Activated CD8-positive, alpha-beta memory T cell treated with anti-CD3 and anti-CD28 coated beads, Interleukin-2, amount 10 ng/mL, durations not matched to agents 7 days and 5 days (primary cell): ENCODE data around the gene ZKSCAN7. TPM values are rescaled to one million over a fixed set of nuclear protein-coding genes. Genes with fewer than 3 reads are reported as not detected.
A peak's percentile ranks its signal among the peaks of the same experiment; 100 is the strongest.

Source experiments
- ATAC-seq: fragments of 150-1000 bp; cut with Tn5 transposase; one replicate; pipeline ENCODE4 v1.10.0; 2021; ENCODE audit warnings: moderate library complexity
- CTCF ChIA-PET: fragments of 350-600 bp; sonication (Branson Sonifier 250); formaldehyde crosslinking; loops from one replicate; lab custom pipeline; 2021; ENCODE audit warnings: antibody characterized with exemption; lab: Charles Lee
- DNase-seq: peaks from one replicate; pipeline ENCODE4 v3.0.0-alpha.2; 2020
- H3K27ac Mint-ChIP-seq: one replicate; pipeline ENCODE4 v1.8.0; 2021; ENCODE audit warnings: mild to moderate bottlenecking, mixed read lengths
- H3K27me3 Mint-ChIP-seq: one replicate; pipeline ENCODE4 v1.8.0; 2021; ENCODE audit warnings: mixed read lengths
- H3K36me3 Mint-ChIP-seq: one replicate; pipeline ENCODE4 v1.8.0; 2021; ENCODE audit warnings: mild to moderate bottlenecking, mixed read lengths
- H3K4me1 Mint-ChIP-seq: one replicate; pipeline ENCODE4 v1.8.0; 2021; ENCODE audit warnings: mixed read lengths
- H3K4me3 Mint-ChIP-seq: one replicate; pipeline ENCODE4 v1.8.0; 2021; ENCODE audit warnings: mild to moderate bottlenecking, moderate library complexity, mixed read lengths
- H3K9me3 Mint-ChIP-seq: one replicate; pipeline ENCODE4 v1.8.0; 2022; ENCODE audit warnings: low read depth, mixed read lengths
- total RNA-seq, 2 experiments: library from RNA; stranded (reverse); gene quantifications; one replicate each; pipeline ENCODE4 v1.2.3, GENCODE V29; 2021

The ZKSCAN7 gene
- total RNA-seq, result 1 to 10 TPM; 1.9 to 2.4 TPM

DNA sequence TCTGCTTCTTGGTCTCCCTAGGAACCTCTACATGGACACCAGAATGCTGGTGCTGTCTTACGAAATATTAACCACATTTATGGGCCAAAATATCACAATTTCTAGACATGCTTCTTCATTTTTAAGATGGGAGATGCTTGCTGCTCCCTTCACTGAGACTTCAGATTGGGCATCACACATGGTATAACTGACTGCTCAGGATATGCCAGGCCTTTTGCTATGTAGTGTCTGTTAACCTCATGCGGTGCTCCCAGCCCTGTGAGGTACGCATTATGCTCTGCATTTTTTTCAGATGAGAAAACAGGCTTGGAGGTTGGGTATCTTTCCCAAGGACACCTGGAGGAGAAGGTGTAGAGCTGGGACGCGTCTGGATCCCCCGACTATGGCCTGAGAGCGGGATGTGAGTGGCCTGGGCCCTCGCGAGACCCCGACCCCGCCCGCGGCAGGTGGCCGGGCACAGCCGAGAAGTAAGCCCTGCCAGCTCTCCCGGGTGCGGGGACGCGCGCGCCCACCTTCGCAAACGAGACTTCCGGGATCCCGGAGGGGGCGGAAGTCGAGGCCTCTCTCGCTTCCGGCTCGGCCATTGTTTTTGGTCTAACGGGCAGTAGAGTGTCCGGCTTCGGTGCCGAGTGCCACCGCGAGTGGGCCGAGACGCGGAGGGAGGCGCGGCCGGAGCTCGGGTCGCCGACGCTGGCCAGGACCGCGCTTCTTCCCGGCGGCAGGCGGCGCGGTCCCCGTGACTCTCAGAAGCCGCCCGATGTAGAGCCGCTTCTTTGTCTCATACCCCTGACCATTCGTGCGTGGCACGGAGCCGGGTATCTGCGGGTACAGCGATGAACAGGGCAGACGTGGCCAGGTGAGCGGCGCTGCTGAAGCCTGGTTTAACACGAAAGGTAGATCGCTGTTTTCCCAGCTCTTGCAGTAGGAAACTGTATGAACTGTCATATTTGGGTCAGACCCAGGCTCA, at the start of gene ZKSCAN7:
Gene ZKSCAN7, plus strand, starts transcription at position 568 of the 967 bp plus-strand sequence. CDS start 1,855 bp downstream, outside the sequence.
- H3K4me3 Mint-ChIP-seq, result peak within 1 kb of the TSS; percentile 81
- ATAC-seq (peak; percentile 79), DNase-seq (peak; percentile 67)
- CTCF ChIA-PET, result no interaction called here
- H3K27me3 Mint-ChIP-seq, result peaks cover 2% of the 10 kb centered on the region
- peaks cover 15% of the 10 kb centered on the region for H3K9me3 Mint-ChIP-seq
- peaks cover 10% of the 10 kb centered on the region for H3K4me1 Mint-ChIP-seq
- H3K27ac Mint-ChIP-seq, result peak within 1 kb of the TSS; percentile 75
- H3K36me3 Mint-ChIP-seq, result peaks cover 36% of the 10 kb centered on the region

DNA sequence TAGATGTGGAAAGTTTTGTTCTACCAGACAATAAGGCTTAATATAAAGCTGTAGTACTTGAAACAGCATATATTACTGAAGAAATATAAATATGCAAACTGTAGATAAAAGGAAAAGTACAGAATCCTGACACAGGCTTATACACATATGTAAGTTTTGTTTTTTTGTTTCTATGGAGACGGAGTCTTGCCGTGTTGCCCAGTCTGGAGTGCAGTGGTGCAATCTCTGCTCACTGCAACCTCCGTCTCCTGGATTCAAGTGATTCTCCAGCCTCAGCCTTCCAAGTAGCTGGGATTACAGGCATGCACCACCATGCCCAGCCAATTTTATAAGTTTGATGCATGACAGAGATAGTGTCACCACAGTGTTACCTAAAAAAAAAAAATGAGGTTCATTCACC, 48.4 kb upstream of the ZKSCAN7 start:
- peaks cover 21% of the 10 kb centered on the region for H3K4me1 Mint-ChIP-seq
- H3K27ac Mint-ChIP-seq, result no peak overlapping the region
- CTCF ChIA-PET, result no interaction called here
- no peak for ATAC-seq
- peaks cover 44% of the 10 kb centered on the region for H3K36me3 Mint-ChIP-seq
- no peak overlapping the region for H3K4me3 Mint-ChIP-seq
- H3K9me3 Mint-ChIP-seq, result peaks cover 24% of the 10 kb centered on the region
- DNase-seq, result no peak
- no peaks in the 10 kb centered on the region for H3K27me3 Mint-ChIP-seq

- Mint-ChIP-seq H3K27ac (no peak overlapping the region), H3K9me3 (peaks cover 21% of the 10 kb centered on the region), H3K36me3 (peaks cover 40% of the 10 kb centered on the region), H3K27me3 (no peaks in the 10 kb centered on the region), H3K4me1 (peaks cover 23% of the 10 kb centered on the region), H3K4me3 (no peak overlapping the region)
- DNase-seq (no peak), ATAC-seq (no peak)
- CTCF ChIA-PET, result no interaction called here
These were observed 48.0 kb upstream of the ZKSCAN7 start for GRCh38 chr3:44506961-44507360.

- peaks cover 25% of the 10 kb centered on the region for H3K36me3 Mint-ChIP-seq
- H3K27me3 Mint-ChIP-seq, result no peaks in the 10 kb centered on the region
- peak overlapping the region; percentile 81 for H3K4me3 Mint-ChIP-seq
- peak overlapping the region; percentile 89 for H3K27ac Mint-ChIP-seq
- no peak for DNase-seq
- peaks cover 14% of the 10 kb centered on the region for H3K9me3 Mint-ChIP-seq
- CTCF ChIA-PET, result no interaction called here
- ATAC-seq, result peak; percentile 13
- peaks cover 23% of the 10 kb centered on the region for H3K4me1 Mint-ChIP-seq
These were observed 45.5 kb upstream of the ZKSCAN7 start for GRCh38 chr3:44509393-44509921.

DNA sequence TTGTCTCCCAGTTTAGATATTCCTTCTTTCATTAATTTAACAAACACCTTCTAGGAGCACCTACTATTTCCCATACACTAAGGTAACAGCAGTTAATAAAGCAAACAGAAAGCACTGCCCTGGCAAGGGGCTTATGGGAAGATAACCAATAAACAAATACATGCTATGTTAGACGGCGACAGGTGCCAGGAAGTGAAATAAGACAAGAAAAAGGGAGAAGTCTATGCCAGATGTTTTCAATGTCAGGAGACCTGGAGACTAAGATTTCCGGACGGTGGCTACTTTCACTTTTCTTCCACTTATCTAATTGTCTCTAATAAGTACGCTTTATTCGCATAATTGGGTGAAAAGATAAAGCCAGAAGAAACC, 45.0 kb upstream of the ZKSCAN7 start:
- peaks cover 25% of the 10 kb centered on the region for H3K36me3 Mint-ChIP-seq
- ATAC-seq (peak; percentile 6), DNase-seq (no peak)
- peak overlapping the region; percentile 89 for H3K27ac Mint-ChIP-seq
- peaks cover 23% of the 10 kb centered on the region for H3K4me1 Mint-ChIP-seq
- no peaks in the 10 kb centered on the region for H3K27me3 Mint-ChIP-seq
- H3K4me3 Mint-ChIP-seq, result peak overlapping the region; percentile 81
- H3K9me3 Mint-ChIP-seq, result peaks cover 13% of the 10 kb centered on the region
- CTCF ChIA-PET, result interaction anchor here (1.8 kb wide), 1 partner anchor 172 kb away, joined by 5 read pairs; the partner anchor contains the start of gene TCAIM

DNA sequence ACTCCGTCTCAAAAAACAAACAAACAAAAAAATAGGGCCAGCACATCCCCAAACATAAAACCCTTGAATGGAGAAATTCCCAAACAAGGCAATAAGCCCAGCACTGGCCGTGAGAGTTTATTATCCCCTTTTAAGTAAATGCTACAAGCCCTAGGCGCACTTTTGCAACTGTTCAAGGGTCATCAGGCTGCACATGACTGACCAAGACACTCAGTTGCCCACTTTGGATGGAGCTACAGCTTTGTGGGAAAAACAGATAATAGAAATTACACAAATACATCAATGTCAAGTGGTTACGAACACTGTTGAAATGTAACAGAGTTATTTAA, 43.8 kb upstream of the ZKSCAN7 start:
- Mint-ChIP-seq H3K36me3 (peaks cover 14% of the 10 kb centered on the region), H3K9me3 (peaks cover 4% of the 10 kb centered on the region), H3K4me1 (peaks cover 23% of the 10 kb centered on the region), H3K27me3 (no peaks in the 10 kb centered on the region), H3K27ac (peak overlapping the region; percentile 79), H3K4me3 (peak overlapping the region; percentile 81)
- CTCF ChIA-PET, result interaction anchor here (0.9 to 1.8 kb wide), 5 partner anchors 19 to 173 kb away, joined by 3 to 5 read pairs (median 3); partner anchors contain the start of gene TCAIM
- ATAC-seq (no peak), DNase-seq (no peak)

DNA sequence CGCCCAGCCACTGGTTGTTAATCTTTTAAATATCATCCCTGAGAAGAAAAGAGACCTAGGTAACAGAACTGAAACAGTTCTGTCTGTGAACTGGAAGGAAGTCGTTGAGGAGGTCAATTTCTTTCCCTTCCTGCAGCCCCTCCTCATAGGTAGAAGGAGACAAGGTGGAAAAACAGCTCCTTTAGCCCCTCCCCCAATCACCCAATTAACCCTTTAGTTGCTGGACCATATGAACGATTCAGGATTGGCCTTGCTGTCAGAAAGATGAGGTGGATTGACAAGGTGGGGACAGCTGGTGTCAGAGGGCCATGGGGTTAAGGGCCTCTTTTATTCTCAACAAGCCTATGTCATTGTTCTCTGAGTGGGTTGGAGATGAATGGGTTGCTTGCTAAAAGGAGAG, 41.5 kb upstream of the ZKSCAN7 start:
- Mint-ChIP-seq H3K36me3 (no peaks in the 10 kb centered on the region), H3K9me3 (no peaks in the 10 kb centered on the region), H3K4me3 (no peak overlapping the region), H3K4me1 (peaks cover 22% of the 10 kb centered on the region), H3K27ac (no peak overlapping the region), H3K27me3 (peaks cover 7% of the 10 kb centered on the region)
- CTCF ChIA-PET, result no interaction called here
- ATAC-seq (no peak), DNase-seq (no peak)

GRCh38 chr3:44516230-44516629, 38.8 kb upstream of the ZKSCAN7 start:
- CTCF ChIA-PET, result no interaction called here
- Mint-ChIP-seq H3K4me3 (no peak overlapping the region), H3K4me1 (peaks cover 12% of the 10 kb centered on the region), H3K27ac (no peak overlapping the region), H3K36me3 (no peaks in the 10 kb centered on the region), H3K27me3 (peaks cover 19% of the 10 kb centered on the region), H3K9me3 (no peaks in the 10 kb centered on the region)
- DNase-seq (no peak), ATAC-seq (no peak)

- H3K4me3 Mint-ChIP-seq, result no peak overlapping the region
- H3K4me1 Mint-ChIP-seq, result peaks cover 7% of the 10 kb centered on the region
- H3K9me3 Mint-ChIP-seq, result no peaks in the 10 kb centered on the region
- no peaks in the 10 kb centered on the region for H3K36me3 Mint-ChIP-seq
- no peak for DNase-seq
- no peak overlapping the region for H3K27ac Mint-ChIP-seq
- no peak for ATAC-seq
- CTCF ChIA-PET, result no interaction called here
- peaks cover 36% of the 10 kb centered on the region for H3K27me3 Mint-ChIP-seq
These were observed 36.2 kb upstream of the ZKSCAN7 start for GRCh38 chr3:44518782-44519156.

GRCh38 chr3:44521721-44522120, 33.3 kb upstream of the ZKSCAN7 start:
- Mint-ChIP-seq H3K27me3 (peaks cover 36% of the 10 kb centered on the region), H3K36me3 (no peaks in the 10 kb centered on the region), H3K9me3 (no peaks in the 10 kb centered on the region), H3K27ac (no peak overlapping the region), H3K4me1 (peaks cover 7% of the 10 kb centered on the region), H3K4me3 (no peak overlapping the region)
- ATAC-seq (no peak), DNase-seq (no peak)
- CTCF ChIA-PET, result no interaction called here

DNA sequence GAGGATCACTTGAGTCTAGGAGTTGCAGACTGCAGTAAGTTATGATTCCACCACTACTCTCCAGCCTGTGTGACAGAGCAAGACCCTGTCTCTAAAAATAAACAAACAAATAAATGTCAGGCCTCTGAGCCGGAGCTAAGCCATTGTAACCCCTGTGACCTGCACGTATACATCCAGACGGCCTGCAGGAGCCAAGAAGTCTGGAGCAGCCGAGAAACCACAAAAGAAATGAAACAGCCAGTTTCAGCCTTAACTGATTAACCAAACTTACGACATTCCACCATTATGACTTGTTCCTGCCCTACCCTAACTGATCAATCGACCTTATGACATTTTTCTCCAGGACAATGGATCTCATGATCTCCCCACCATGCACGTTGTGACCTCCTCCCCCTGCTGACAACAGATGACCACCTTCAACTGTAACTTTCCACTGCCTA, 32.5 kb upstream of the ZKSCAN7 start:
- Mint-ChIP-seq H3K27me3 (peaks cover 36% of the 10 kb centered on the region), H3K36me3 (no peaks in the 10 kb centered on the region), H3K4me3 (no peak overlapping the region), H3K4me1 (peaks cover 7% of the 10 kb centered on the region), H3K27ac (no peak overlapping the region), H3K9me3 (no peaks in the 10 kb centered on the region)
- CTCF ChIA-PET, result no interaction called here
- DNase-seq, result no peak
- no peak for ATAC-seq

GRCh38 chr3:44525060-44525459, 29.9 kb upstream of the ZKSCAN7 start:
- H3K27ac Mint-ChIP-seq, result no peak overlapping the region
- DNase-seq, result no peak
- CTCF ChIA-PET, result no interaction called here

GRCh38 chr3:44529927-44530326, 25.1 kb upstream of the ZKSCAN7 start:
- Mint-ChIP-seq H3K4me1 (no peaks in the 10 kb centered on the region), H3K36me3 (no peaks in the 10 kb centered on the region), H3K27me3 (peaks cover 9% of the 10 kb centered on the region), H3K4me3 (no peak overlapping the region), H3K9me3 (no peaks in the 10 kb centered on the region), H3K27ac (no peak overlapping the region)
- CTCF ChIA-PET, result no interaction called here
- no peak for ATAC-seq
- peak; percentile 42 for DNase-seq

More at GRCh38 chr3:44525060-44525459, 29.9 kb upstream of the ZKSCAN7 start:
- H3K4me3 Mint-ChIP-seq, result no peak overlapping the region
- ATAC-seq, result no peak
- H3K27me3 Mint-ChIP-seq, result peaks cover 26% of the 10 kb centered on the region
- no peaks in the 10 kb centered on the region for H3K36me3 Mint-ChIP-seq
- no peaks in the 10 kb centered on the region for H3K4me1 Mint-ChIP-seq
- H3K9me3 Mint-ChIP-seq, result no peaks in the 10 kb centered on the region

DNA sequence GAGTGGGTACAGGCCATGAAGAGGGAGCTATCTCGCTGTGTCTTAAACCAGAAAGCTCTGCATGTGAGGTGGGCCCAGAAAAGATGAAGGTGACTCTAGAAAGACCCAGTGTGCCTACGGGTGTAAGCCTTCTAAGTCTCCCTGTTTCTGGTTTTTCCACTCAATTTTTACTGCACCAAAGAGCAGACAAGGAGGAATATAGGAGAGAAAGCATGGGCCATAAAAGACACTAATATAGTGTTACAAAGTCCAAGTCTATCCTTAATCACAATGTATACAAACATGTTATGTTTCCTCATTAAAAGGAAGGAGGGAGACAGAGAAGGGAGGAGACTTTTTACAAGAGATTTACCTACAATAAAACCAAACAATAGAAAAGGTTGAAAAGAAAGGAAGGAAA, 24.1 kb upstream of the ZKSCAN7 start:
- Mint-ChIP-seq H3K27me3 (peaks cover 17% of the 10 kb centered on the region), H3K27ac (no peak overlapping the region), H3K4me1 (no peaks in the 10 kb centered on the region), H3K9me3 (no peaks in the 10 kb centered on the region), H3K4me3 (no peak overlapping the region), H3K36me3 (no peaks in the 10 kb centered on the region)
- ATAC-seq (no peak), DNase-seq (no peak)
- CTCF ChIA-PET, result no interaction called here
